Neutrophil (primary cell): ENCODE data around the gene NMNAT2.

ENCODE experiments used
- H3K27ac ChIP-seq: fragments of 200-600 bp; sonication (generic); 2 replicates; pipeline ENCODE4 v1.5.1; 2016; ENCODE audit warnings: mild to moderate bottlenecking, moderate library complexity
- H3K27me3 ChIP-seq: fragments of 200-600 bp; sonication (generic); 2 replicates; pipeline ENCODE4 v1.6.0; 2016; ENCODE audit warnings: mild to moderate bottlenecking
- H3K36me3 ChIP-seq: fragments of 200-600 bp; sonication (generic); 2 replicates; pipeline ENCODE4 v1.5.1; 2017
- H3K4me1 ChIP-seq, 2 experiments: fragments of 200-600 bp in 1 of 2; sonication (generic) in 1 of 2; 1 replicate in 1 of 2; 2 replicates in 1 of 2; pipeline versions ENCODE4 v1.5.1 to v1.6.1; 2013 to 2016; ENCODE audit warnings: low read depth in 1 of 2, low read length in 1 of 2, mild to moderate bottlenecking in 1 of 2, moderate library complexity in 1 of 2; ENCODE audit not compliant: control insufficient read depth in 1 of 2, insufficient read depth in 1 of 2
- H3K4me3 ChIP-seq, 2 experiments: fragments of 200-600 bp in 1 of 2; sonication (generic) in 1 of 2; 1 replicate in 1 of 2; 2 replicates in 1 of 2; pipeline ENCODE4 v1.5.1; 2013 to 2016; ENCODE audit warnings: low read depth in 1 of 2, low read length in 1 of 2, mild to moderate bottlenecking in 1 of 2, moderate library complexity in 1 of 2
- H3K9me3 ChIP-seq: fragments of 200-600 bp; sonication (generic); 2 replicates; pipeline ENCODE4 v1.5.1; 2016
- CTCF ChIP-seq: fragments of 200-600 bp; sonication (generic); IDR thresholded peaks from 2 replicates; pipeline ENCODE4 v1.5.1; 2016; ENCODE audit warnings: antibody characterized with exemption

Gene NMNAT2

GRCh38 chr1:183375381-183375780 is 42.8 kb downstream of the NMNAT2 start:
- H3K27me3 ChIP-seq: peaks cover 49% of the 10 kb centered on the region
- no peak overlapping the region for H3K4me3 ChIP-seq
- no peaks in the 10 kb centered on the region for H3K9me3 ChIP-seq
- no peaks in the 10 kb centered on the region for H3K4me1 ChIP-seq
- no peaks in the 10 kb centered on the region for H3K36me3 ChIP-seq
- no peak for TF ChIP-seq CTCF
- no peak overlapping the region for H3K27ac ChIP-seq

- Histone ChIP-seq H3K27ac (no peak overlapping the region), H3K36me3 (no peaks in the 10 kb centered on the region), H3K27me3 (peaks cover 43% of the 10 kb centered on the region), H3K4me3 (no peak overlapping the region), H3K9me3 (no peaks in the 10 kb centered on the region), H3K4me1 (no peaks in the 10 kb centered on the region)
- TF ChIP-seq CTCF: no peak
These were observed 43.4 kb downstream of the NMNAT2 start for GRCh38 chr1:183374825-183375224.

- Histone ChIP-seq H3K4me1 (no peaks in the 10 kb centered on the region), H3K36me3 (no peaks in the 10 kb centered on the region), H3K9me3 (no peaks in the 10 kb centered on the region), H3K27me3 (peaks cover 35% of the 10 kb centered on the region), H3K4me3 (no peak overlapping the region), H3K27ac (no peak overlapping the region)
- TF ChIP-seq CTCF: no peak
These were observed 45.5 kb downstream of the NMNAT2 start for GRCh38 chr1:183372586-183373230.

- no peak for TF ChIP-seq CTCF
- Histone ChIP-seq H3K4me1 (no peaks in the 10 kb centered on the region), H3K27me3 (peaks cover 18% of the 10 kb centered on the region), H3K27ac (no peak overlapping the region), H3K4me3 (no peak overlapping the region), H3K36me3 (no peaks in the 10 kb centered on the region), H3K9me3 (no peaks in the 10 kb centered on the region)
These were observed 47.7 kb downstream of the NMNAT2 start for GRCh38 chr1:183370399-183371058.

GRCh38 chr1:183368213-183369108 is 49.7 kb downstream of the NMNAT2 start:
- Histone ChIP-seq H3K9me3 (no peaks in the 10 kb centered on the region), H3K4me1 (peaks cover 18 to 20% of the 10 kb centered on the region in 2 experiments), H3K27ac (no peak overlapping the region), H3K36me3 (no peaks in the 10 kb centered on the region), H3K27me3 (peaks cover 18% of the 10 kb centered on the region), H3K4me3 (no peak overlapping the region)
- no peak for TF ChIP-seq CTCF
